CD14-positive monocyte (primary cell): ENCODE results near the gene DDX51. TPM values are rescaled to one million over a fixed set of nuclear protein-coding genes. Genes with fewer than 3 reads are reported as not detected.

Source experiments
- DNase-seq, 3 donors: peaks; one replicate each; pipeline ENCODE4 v3.0.0-alpha.2; 2011 to 2022
- H2AFZ ChIP-seq: 2 replicates; pipeline ENCODE4 v1.6.0; 2012; ENCODE audit warnings: mild to moderate bottlenecking, low read depth, low read length, inconsistent platforms; ENCODE audit not compliant: insufficient read depth, poor library complexity, severe bottlenecking
- H3K27ac ChIP-seq, 2 donors: 1 replicate in 1 of 2; 2 replicates in 1 of 2; pipeline ENCODE4 v1.5.1; 2012 to 2013; ENCODE audit warnings: low read length in 2 of 2, control low read depth in 1 of 2, inconsistent platforms in 1 of 2, low read depth in 1 of 2, mild to moderate bottlenecking in 1 of 2
- H3K27me3 ChIP-seq, 2 donors: one replicate each; pipeline versions ENCODE4 v1.6.0 to v1.6.1; 2011 to 2013; ENCODE audit warnings: low read length in 2 of 2; ENCODE audit not compliant: control insufficient read depth in 2 of 2, insufficient read depth in 2 of 2
- H3K36me3 ChIP-seq, 2 donors: replicated peaks in 1 of 2; 1 replicate in 1 of 2; 2 replicates in 1 of 2; pipeline versions ENCODE4 v1.5.1 to v1.6.1; 2012 to 2013; ENCODE audit warnings: low read length in 2 of 2, control low read depth in 1 of 2, inconsistent platforms in 1 of 2, mild to moderate bottlenecking in 1 of 2; ENCODE audit not compliant: insufficient read depth in 2 of 2, control insufficient read depth in 1 of 2
- H3K4me1 ChIP-seq, 2 donors: 1 replicate in 1 of 2; 2 replicates in 1 of 2; pipeline versions ENCODE4 v1.5.1 to v1.6.1; 2012 to 2013; ENCODE audit warnings: low read length in 2 of 2, control low read depth in 1 of 2, inconsistent platforms in 1 of 2, mild to moderate bottlenecking in 1 of 2, moderate library complexity in 1 of 2; ENCODE audit not compliant: insufficient read depth in 2 of 2, control insufficient read depth in 1 of 2
- H3K4me2 ChIP-seq: replicated peaks from 2 replicates; pipeline ENCODE3; 2012; ENCODE audit warnings: low read length, moderate library complexity, mild to moderate bottlenecking; ENCODE audit not compliant: poor library complexity, severe bottlenecking; ENCODE audit errors: extremely low read depth
- H3K4me3 ChIP-seq, 3 experiments: fragments of 200-600 bp in 1 of 3; sonication (generic) in 1 of 3; replicated peaks in 1 of 3; 1 replicate in 2 of 3; 2 replicates in 1 of 3; pipeline ENCODE4 v1.5.1; 2011 to 2013; ENCODE audit warnings: low read length in 3 of 3, mild to moderate bottlenecking in 3 of 3, control low read depth in 2 of 3, low read depth in 2 of 3, inconsistent platforms in 1 of 3, moderate library complexity in 1 of 3
- H3K79me2 ChIP-seq: 2 replicates; pipeline ENCODE4 v1.6.0; 2012; ENCODE audit warnings: mild to moderate bottlenecking, control low read depth, inconsistent platforms, low read length, moderate library complexity; ENCODE audit not compliant: insufficient read depth
- H3K9ac ChIP-seq: 2 replicates; pipeline ENCODE4 v1.6.0; 2017; ENCODE audit warnings: low read length, mild to moderate bottlenecking; ENCODE audit not compliant: insufficient read depth, poor library complexity, severe bottlenecking
- H3K9me3 ChIP-seq, 2 donors: replicated peaks in 1 of 2; 1 replicate in 1 of 2; 2 replicates in 1 of 2; pipeline versions ENCODE4 v1.5.1 to v1.6.1; 2012 to 2013; ENCODE audit warnings: low read length in 2 of 2, control low read depth in 1 of 2; ENCODE audit not compliant: control insufficient read depth in 1 of 2, insufficient read depth in 1 of 2
- H4K20me1 ChIP-seq: 2 replicates; pipeline ENCODE4 v1.6.0; 2012; ENCODE audit warnings: mild to moderate bottlenecking, low read length, control low read depth, moderate library complexity; ENCODE audit not compliant: insufficient read depth
- H3K27ac Mint-ChIP-seq, 7 donors: one replicate each; pipeline ENCODE4 v1.8.0; 2020; ENCODE audit warnings: mild to moderate bottlenecking in 7 of 7, mixed read lengths in 7 of 7, moderate library complexity in 6 of 7, inconsistent platforms in 2 of 7
- H3K27me3 Mint-ChIP-seq, 3 donors: one replicate each; pipeline ENCODE4 v1.8.0; 2021 to 2022; ENCODE audit warnings: low read depth in 3 of 3, mild to moderate bottlenecking in 3 of 3, mixed read lengths in 3 of 3, moderate library complexity in 3 of 3, inconsistent platforms in 1 of 3
- H3K36me3 Mint-ChIP-seq, 2 donors: one replicate each; pipeline ENCODE4 v1.8.0; 2020; ENCODE audit warnings: mixed read lengths in 2 of 2, inconsistent platforms in 1 of 2, mild to moderate bottlenecking in 1 of 2
- H3K4me1 Mint-ChIP-seq: one replicate; pipeline ENCODE4 v1.8.0; 2020; ENCODE audit warnings: mild to moderate bottlenecking, mixed read lengths
- H3K4me3 Mint-ChIP-seq, 2 donors: one replicate each; pipeline ENCODE4 v1.8.0; 2020; ENCODE audit warnings: mild to moderate bottlenecking in 2 of 2, mixed read lengths in 2 of 2, moderate library complexity in 1 of 2
- H3K9me3 Mint-ChIP-seq, 7 donors: one replicate each; pipeline ENCODE4 v1.8.0; 2020 to 2022; ENCODE audit warnings: mixed read lengths in 7 of 7, mild to moderate bottlenecking in 6 of 7, moderate library complexity in 6 of 7, inconsistent platforms in 2 of 7
- WGBS: methylation state at CpG from one replicate; pipeline ENCODE4 v1.1.5; 2013; ENCODE audit warnings: missing lambda C conversion rate; ENCODE audit not compliant: insufficient coverage; 5-methylcytosine and 5-hydroxymethylcytosine counted together
- intact Hi-C, 2 donors: fragments of 100-400 bp; cut with micrococcal nuclease; formaldehyde crosslinking; loops; one replicate each; pipeline versions ENCODE4 v1.15.0 to v1.15.1; 2023
- polyA plus RNA-seq, 3 donors: library from polyadenylated mRNA; depleted of rRNA in 1 of 3; unstranded in 2 of 3; stranded (reverse) in 1 of 3; fragments of 300-500 nt in 2 of 3; fragments of >200 nt in 1 of 3; fragmentation: Illumina TruSeq in 2 of 3; gene quantifications; 1 replicate in 2 of 3; 2 replicates in 1 of 3; pipeline ENCODE4 v1.2.3, GENCODE V29; 2012 to 2021
- TF ChIP-seq, protein P1 (sequence below): fragments of 200-600 bp; IDR thresholded peaks from one replicate; pipeline ENCODE4 v1.8.0; 2022; ENCODE audit warnings: antibody characterized with exemption, mild to moderate bottlenecking

Gene DDX51
- polyA plus RNA-seq, 3 donors, result 1.7 to 24.9 (median 2.7) TPM

DNA sequence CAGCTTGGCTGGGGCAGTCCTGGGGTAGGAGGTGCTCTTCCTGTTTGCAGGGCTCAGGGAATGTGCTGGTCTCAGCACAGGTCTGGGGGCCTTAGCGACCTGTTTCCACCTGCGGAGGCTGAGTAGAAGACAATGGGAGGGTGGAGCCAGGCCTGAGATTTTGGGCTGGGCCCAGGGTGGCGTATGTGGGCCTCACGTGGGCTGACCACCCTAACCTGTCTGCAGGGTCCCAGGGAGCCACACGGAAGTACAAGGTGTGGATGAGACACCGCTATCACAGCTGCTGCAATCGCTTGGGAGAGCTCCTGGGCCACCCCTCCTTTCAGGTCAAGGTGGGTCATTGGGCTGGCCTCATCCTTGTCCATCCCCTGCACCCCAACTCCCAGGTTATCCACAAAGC lies 1.2 kb upstream of the DDX51 start:
- TF ChIP-seq, protein P1, sequence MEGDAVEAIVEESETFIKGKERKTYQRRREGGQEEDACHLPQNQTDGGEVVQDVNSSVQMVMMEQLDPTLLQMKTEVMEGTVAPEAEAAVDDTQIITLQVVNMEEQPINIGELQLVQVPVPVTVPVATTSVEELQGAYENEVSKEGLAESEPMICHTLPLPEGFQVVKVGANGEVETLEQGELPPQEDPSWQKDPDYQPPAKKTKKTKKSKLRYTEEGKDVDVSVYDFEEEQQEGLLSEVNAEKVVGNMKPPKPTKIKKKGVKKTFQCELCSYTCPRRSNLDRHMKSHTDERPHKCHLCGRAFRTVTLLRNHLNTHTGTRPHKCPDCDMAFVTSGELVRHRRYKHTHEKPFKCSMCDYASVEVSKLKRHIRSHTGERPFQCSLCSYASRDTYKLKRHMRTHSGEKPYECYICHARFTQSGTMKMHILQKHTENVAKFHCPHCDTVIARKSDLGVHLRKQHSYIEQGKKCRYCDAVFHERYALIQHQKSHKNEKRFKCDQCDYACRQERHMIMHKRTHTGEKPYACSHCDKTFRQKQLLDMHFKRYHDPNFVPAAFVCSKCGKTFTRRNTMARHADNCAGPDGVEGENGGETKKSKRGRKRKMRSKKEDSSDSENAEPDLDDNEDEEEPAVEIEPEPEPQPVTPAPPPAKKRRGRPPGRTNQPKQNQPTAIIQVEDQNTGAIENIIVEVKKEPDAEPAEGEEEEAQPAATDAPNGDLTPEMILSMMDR, result no peak
- Histone ChIP-seq H3K79me2 (peaks cover 28% of the 10 kb centered on the region), H3K4me2 (peak overlapping the region; percentile 94), H3K27me3 (no peaks in the 10 kb centered on the region), H2AFZ (no peak overlapping the region), H3K4me1 (peaks cover 16 to 24% of the 10 kb centered on the region in 2 donors), H3K27ac (peak overlapping the region in 1 of 2 donors; percentile 92), H3K9ac (no peak overlapping the region), H3K4me3 (peak overlapping the region in 2 of 3 experiments; percentile 81 to 93), H3K36me3 (peaks cover 32 to 45% of the 10 kb centered on the region in 2 donors), H3K9me3 (no peaks in the 10 kb centered on the region), H4K20me1 (no peaks in the 10 kb centered on the region)
- intact Hi-C loops, result loop anchor here in 1 of 2 donors (2.0 to 10.0 kb wide), 2 partner anchors 63 to 349 kb away; partner anchors contain the start of gene FBRSL1
- WGBS, result 92% methylated on average over 7 of the region's 7 CpGs
- peak overlapping the region; percentile 82 to 89 for H3K4me3 Mint-ChIP-seq
- H3K36me3 Mint-ChIP-seq, result peaks cover 27 to 44% of the 10 kb centered on the region in 2 donors
- no peak for DNase-seq
- peaks cover 21% of the 10 kb centered on the region for H3K4me1 Mint-ChIP-seq
- peaks cover 0 to 3% (median 0%) of the 10 kb centered on the region in 7 donors for H3K9me3 Mint-ChIP-seq
- H3K27ac Mint-ChIP-seq, result peak overlapping the region in 5 of 7 donors; percentile 74 to 94 (median 80)
- peaks cover 0 to 3% (median 0%) of the 10 kb centered on the region in 3 donors for H3K27me3 Mint-ChIP-seq

DNA sequence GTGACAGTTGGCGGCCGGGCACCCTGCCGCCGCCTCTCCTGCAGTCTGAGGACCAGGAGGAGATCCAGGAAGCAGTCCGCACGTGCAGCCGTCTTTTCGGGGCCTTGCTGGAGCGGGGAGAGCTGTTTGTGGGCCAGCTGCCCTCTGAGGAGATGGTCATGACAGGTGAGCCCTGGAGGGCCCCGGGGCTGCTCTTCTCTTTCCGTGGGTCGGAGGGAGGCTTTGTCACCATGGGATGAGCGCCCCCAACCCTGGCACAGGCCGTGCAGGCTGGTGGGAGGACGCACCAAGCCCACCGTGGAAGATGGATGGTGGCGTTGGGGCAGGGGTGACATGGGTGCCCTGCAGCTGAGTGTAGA lies 670 bp upstream of the DDX51 start:
- TF ChIP-seq, protein P1, result no peak
- Histone ChIP-seq H3K4me2 (peak overlapping the region; percentile 94), H2AFZ (peak overlapping the region; percentile 85), H3K36me3 (peaks cover 37 to 51% of the 10 kb centered on the region in 2 donors), H4K20me1 (no peaks in the 10 kb centered on the region), H3K4me3 (peak overlapping the region; percentile 81 to 93 (median 88)), H3K27me3 (no peaks in the 10 kb centered on the region), H3K9me3 (no peaks in the 10 kb centered on the region), H3K9ac (peak overlapping the region; percentile 94), H3K4me1 (peaks cover 16 to 24% of the 10 kb centered on the region in 2 donors), H3K27ac (peak overlapping the region; percentile 17 to 92), H3K79me2 (peaks cover 28% of the 10 kb centered on the region)
- WGBS, result 6% methylated on average over 15 of the region's 17 CpGs
- intact Hi-C loops, result loop anchor here (2.0 to 10.0 kb wide), 3 partner anchors 62 to 350 kb away; partner anchors contain the start of gene FBRSL1 (in 1 of the 2)
- DNase-seq, result peak in 1 of 3 donors; percentile 19
- peaks cover 31 to 49% of the 10 kb centered on the region in 2 donors for H3K36me3 Mint-ChIP-seq
- peaks cover 21% of the 10 kb centered on the region for H3K4me1 Mint-ChIP-seq
- peaks cover 0 to 3% (median 0%) of the 10 kb centered on the region in 3 donors for H3K27me3 Mint-ChIP-seq
- H3K9me3 Mint-ChIP-seq, result peaks cover 0 to 3% (median 0%) of the 10 kb centered on the region in 7 donors
- H3K4me3 Mint-ChIP-seq, result peak overlapping the region; percentile 82 to 89
- H3K27ac Mint-ChIP-seq, result peak overlapping the region; percentile 74 to 94 (median 80)
